Cardiac septum (tissue), 1 donor: ENCODE measurements around the gene SLC30A9. TPM values are rescaled to one million over a fixed set of nuclear protein-coding genes. Genes with fewer than 3 reads are reported as not detected.

Source experiments
- DNase-seq: peaks from one replicate; pipeline ENCODE4 v3.0.0-alpha.2; 2020; ENCODE audit warnings: low spot score
- intact Hi-C: fragments of 100-400 bp; cut with DNase I; formaldehyde crosslinking; loops from one replicate; pipeline ENCODE4 v1.14.0; 2022
- long read RNA-seq: library from polyadenylated mRNA; unstranded; transcript quantifications from one replicate; pipeline ENCODE4 v2.0.0, GENCODE V29; 2021
- total RNA-seq: library from RNA; stranded (reverse); fragmentation: NEBNext Ultra II Directional; extraction: Animal tissue kit (Norgen Biotek cat#: 25700); gene quantifications from one replicate; pipeline ENCODE4 v1.2.1, GENCODE V29; 2021
- donor health status: DM: no; HTN: no; CAD: no.

SLC30A9 gene
- total RNA-seq = 65.3 TPM
- long read RNA-seq, full-length matches to known transcripts = 102 of 141 reads
- long read RNA-seq, partial matches to known transcripts = 20 of 141 reads
- long read RNA-seq, other reads (novel, unspliced or antisense) = 19 of 141 reads

DNA sequence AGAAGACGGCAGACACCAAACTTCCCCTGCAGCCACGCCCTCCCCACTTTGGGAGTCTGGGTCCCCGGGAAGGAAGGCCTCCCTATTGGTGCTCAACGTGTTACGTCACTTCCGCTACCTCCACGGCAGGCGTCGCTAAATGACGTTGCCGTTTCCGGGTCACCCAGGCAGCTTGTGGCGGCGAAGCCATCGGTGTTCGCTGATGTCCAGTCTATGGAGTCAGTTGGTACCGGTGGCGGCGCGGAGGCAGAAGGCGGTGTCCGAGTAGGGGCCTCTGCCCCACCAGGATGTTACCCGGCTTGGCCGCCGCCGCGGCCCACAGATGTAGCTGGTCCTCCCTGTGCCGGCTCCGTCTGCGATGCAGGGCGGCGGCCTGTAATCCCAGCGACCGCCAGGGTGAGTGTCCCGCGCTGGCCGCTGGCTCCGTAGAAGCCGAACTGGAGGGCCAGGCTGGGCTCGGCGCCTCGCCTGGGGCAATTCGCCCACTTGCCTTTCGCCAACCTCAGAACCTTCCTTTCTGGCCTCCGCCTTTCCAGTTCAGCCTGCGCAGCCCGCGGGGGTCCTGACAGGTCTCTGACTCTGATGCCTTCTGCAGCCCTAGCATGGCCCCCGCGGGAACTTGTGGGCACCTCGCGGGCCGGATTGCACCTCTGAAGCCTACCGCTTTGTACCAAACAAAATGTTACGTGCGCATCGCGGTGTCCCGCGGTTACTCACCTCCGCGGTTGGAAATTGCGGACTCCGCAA is at the start of gene SLC30A9:
Gene SLC30A9, plus strand, starts transcription at position 166 of the 747 bp plus-strand sequence. Its CDS starts 122 bp downstream, at position 288.
- intact Hi-C loops = no loop called here
- peak; percentile 98 for DNase-seq

DNA sequence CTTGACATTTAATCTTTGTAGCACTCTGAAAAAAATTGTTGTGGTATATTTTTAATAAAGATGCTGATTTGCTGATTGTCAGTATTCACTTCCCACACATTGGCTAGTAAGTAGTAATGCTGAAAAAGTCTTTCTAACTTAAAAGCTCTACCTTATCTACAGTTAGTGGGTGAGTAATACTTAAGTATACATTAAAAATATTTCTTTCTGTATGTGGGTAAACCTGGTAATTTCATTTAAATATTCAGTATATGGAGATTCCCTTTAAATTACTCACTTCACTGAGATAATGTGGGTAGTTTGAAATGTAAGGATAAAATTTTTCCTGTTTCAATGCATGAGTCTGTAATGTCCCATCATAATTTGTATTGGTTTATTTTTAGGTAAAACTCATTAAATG is 49.5 kb upstream of the SLC30A9 start:
- intact Hi-C loops = no loop called here
- no peak for DNase-seq

DNA sequence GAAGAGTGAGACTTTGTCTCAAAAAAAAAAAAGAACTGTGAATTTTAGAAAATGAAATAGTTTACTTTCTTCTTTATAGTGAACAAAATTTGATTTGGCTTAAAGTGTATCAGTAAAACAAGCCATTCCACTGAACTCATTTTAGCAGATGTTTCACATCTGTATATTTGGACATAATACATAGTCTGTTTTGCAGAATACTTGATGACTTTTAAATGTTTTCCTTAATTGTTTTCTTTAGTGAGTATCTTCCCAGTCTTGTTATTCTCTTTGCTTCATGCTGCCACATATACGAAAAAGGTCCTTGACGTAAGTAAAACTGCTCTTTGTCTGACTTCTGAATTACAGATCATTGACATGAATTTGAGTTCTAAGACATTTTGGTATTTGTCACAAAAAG is 46.8 kb upstream of the SLC30A9 start:
- no peak for DNase-seq
- intact Hi-C loops = no loop called here

GRCh38 chr4:41944089-41944488 is 46.2 kb upstream of the SLC30A9 start:
- intact Hi-C loops = no loop called here
- DNase-seq = no peak

GRCh38 chr4:41949531-41949930 is 40.8 kb upstream of the SLC30A9 start:
- intact Hi-C loops = no loop called here
- no peak for DNase-seq

GRCh38 chr4:41957634-41958033 is 32.7 kb upstream of the SLC30A9 start:
- intact Hi-C loops = no loop called here
- DNase-seq = no peak

DNA sequence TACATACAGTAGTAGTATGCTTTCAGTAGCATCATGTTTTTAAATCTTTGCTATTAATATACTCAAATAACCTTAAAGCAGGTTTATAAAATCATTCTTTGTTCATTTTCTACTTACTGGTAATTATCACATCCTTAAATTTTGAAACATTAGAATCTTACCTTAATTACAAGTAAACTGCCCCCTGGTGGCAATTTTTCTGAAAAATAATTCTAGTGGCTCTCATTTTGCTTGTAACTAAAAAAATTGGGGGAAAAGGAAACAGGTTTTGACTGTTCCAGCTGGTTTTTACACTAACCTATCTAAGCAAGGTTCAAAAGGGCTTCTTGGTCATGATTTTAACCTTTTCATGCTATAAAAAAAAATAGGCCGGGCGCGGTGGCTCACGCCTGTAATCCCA is 27.2 kb upstream of the SLC30A9 start:
- no peak for DNase-seq
- intact Hi-C loops = no loop called here

- intact Hi-C loops = no loop called here
- DNase-seq = no peak
These were observed 25.9 kb upstream of the SLC30A9 start for GRCh38 chr4:41964401-41964800.

DNA sequence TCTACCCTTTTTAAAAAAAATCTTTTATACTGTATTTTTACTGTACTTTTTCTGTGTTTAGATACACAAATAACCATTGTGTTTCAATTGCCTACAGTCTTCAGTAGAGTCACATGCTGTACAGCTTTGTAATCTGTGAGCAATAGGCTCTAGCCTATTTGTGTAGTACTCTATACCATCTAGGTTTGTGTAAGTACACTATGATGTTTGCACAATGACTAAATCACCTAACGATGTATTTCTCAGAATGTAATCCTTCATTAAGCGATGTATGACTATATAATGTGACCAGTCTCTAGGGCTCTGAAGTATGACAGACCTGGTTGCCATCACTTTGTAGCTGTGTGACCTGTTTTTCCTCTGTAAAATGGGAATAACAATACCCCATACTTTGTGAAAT is 22.9 kb upstream of the SLC30A9 start:
- intact Hi-C loops = no loop called here
- no peak for DNase-seq

DNA sequence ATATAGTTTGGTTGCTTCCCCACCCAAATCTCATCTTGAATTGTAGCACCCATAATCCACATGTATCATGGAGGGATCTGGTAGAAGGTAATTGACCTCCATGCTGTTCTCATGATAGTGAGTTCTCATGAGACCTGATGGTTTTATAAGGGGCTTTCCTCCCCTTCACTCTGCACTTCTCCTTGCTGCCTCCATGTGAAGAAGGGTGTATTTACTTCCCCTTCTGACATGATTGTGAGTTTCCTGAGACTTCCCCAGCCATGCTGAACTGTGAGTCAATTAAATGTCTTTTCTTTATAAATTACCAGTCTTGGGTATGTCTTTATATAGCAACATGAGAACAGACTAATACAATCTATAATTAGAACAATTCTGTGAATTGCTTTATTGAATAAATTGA is 20.7 kb upstream of the SLC30A9 start:
- DNase-seq = no peak
- intact Hi-C loops = no loop called here

DNA sequence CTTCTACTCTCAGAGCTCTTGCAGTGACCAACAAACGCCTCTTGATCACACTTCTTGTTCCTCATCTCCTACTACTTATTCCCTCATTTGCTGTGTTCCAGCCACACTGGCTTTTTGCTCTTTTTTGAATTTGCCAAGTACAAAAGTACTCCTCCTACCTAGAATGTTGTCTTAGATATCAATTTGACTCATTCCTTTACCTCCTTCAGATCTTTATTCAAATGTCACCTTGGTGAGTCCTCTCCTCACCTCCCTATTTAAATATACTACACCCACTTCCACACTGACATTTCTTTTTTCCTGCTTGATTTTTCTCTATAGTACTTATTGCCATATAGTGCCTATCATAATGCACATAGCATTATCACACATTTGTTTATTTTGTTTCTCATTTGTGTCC is 15.0 kb upstream of the SLC30A9 start:
- intact Hi-C loops = no loop called here
- no peak for DNase-seq

- no peak for DNase-seq
- intact Hi-C loops = no loop called here
These were observed 13.4 kb upstream of the SLC30A9 start for GRCh38 chr4:41976775-41977516.

GRCh38 chr4:41977709-41978108 is 12.6 kb upstream of the SLC30A9 start:
- intact Hi-C loops = no loop called here
- DNase-seq = no peak

GRCh38 chr4:41981456-41981855 is 8.9 kb upstream of the SLC30A9 start, which contains the start of gene DCAF4L1:
DCAF4L1 (plus strand) TSS chr4:41981756; CDS start chr4:41981793, 37 bp downstream.
- no peak for DNase-seq
- intact Hi-C loops = no loop called here

DNA sequence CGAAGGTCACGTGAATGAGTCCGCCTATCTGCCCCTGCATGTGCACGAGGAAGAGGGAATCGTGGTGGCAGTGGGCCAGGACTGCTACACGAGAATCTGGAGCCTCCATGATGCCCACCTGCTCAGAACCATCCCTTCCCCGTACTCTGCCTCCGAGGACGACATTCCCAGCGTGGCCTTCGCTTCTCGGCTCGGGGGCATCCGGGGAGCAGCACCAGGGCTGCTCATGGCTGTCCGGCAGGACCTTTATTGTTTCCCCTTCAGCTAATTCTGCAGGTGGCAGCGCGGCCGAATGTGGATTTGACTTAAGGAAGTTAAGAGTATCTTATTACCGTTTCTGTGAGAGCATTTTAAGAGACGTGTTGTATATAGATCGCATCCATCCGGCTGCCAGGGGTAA is 7.6 kb upstream of the SLC30A9 start:
- intact Hi-C loops = no loop called here
- DNase-seq = no peak

DNA sequence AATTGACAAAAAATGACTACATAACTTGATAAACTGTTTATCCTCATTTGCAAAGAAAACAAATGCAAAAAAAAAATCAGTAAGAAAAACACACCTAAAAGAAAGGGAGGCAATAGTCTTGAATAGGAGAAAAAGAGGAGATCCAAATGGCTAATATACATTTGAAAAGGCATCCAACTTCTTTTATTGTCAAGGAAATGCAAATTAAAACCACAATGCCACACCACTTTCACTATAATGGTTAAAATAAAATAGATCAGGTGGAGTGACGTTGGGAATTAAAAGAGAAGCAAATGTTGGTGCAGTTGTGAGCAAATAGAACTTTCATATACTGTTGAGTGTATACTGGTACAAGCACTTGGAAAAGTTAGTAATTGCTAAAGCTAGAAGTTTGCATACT is 5.2 kb upstream of the SLC30A9 start:
- DNase-seq = no peak
- intact Hi-C loops = loop anchor here (5.0 kb wide), 1 partner anchor 48 kb away; the partner anchor contains the start of gene TMEM33

DNA sequence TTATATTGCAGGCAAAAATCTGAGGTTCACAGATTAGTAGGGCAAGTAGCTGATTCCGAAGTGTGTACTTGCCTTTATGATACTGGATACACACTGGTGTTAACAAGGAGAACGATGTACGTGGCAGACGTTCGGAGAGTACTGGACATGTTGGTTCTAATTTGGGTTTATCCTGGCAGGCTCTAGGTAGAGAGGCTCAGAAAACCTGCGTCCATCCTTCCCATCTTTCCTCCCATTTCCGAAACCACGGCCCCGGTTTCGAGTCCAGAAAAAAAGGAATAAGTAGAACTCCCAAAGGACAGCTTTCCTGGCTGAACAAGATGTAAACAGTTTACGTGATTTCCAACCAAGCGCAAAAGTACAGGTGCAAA is 351 bp upstream of the SLC30A9 start:
- DNase-seq = no peak
- intact Hi-C loops = loop anchor here (5.0 kb wide), 1 partner anchor 53 kb away; the partner anchor contains the start of gene TMEM33

DNA sequence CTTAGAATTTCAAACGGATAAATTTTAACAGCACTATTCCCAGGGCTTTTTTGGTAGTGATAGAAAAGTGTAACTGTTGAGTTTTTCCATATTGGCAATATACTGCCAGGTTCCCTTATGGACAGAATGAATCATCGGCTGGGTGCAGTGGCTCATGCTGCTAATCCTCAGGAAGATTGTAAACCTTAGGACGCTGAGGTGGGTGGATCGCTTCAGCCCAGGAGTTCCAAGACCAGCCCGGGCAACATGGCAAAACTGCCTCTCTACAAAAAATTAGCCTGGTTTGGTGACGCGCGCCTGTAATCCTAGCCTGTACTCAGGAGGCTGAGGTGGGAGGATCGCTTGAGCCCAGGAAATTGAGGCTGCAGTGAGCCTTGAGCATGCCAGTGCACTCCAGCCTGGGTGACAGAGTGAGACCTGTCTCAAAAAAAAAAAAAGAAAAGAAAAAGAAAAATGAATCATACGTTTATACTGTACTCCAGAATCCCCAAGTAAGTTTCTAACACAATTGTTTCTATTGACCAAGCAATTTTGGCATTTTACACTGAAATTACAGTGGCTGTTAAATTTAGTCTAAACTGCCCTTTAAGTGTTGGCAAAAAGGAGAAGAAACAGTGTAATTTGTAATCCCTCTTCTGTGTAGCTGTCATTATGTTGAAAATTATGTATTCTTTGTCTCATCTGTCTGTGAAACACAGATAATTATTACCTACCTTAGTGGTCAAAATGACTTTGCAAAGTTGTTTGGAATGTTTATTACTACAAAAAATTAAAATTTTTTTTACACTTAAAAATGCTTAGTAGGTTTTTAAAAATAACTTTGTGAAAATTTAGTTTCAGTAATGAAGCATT is 1.8 kb downstream of the SLC30A9 start:
- no peak for DNase-seq
- intact Hi-C loops = no loop called here

- intact Hi-C loops = no loop called here
- no peak for DNase-seq
These were observed 2.9 kb downstream of the SLC30A9 start for GRCh38 chr4:41992967-41993857.
